Activated CD8-positive, alpha-beta memory T cell treated with anti-CD3 and anti-CD28 coated beads for 48 hours (primary cell): ENCODE results near the gene FGF18.
"Not testable (repeated sequence)": the region's sequence is repeated elsewhere in the genome, so short reads cannot be mapped to it uniquely, and the experiment has no call there.

Source experiments
- DNase-seq, 3 experiments: peaks; one replicate each; pipeline ENCODE4 v3.0.0-alpha.2; 2020; ENCODE audit warnings: low read depth in 2 of 3, low spot score in 2 of 3

Gene FGF18

GRCh38 chr5:171398660-171399059 is 20.8 kb upstream of the FGF18 start:
- not testable (repeated sequence) for DNase-seq

GRCh38 chr5:171400169-171400568 is 19.3 kb upstream of the FGF18 start:
- DNase-seq: no peak

- DNase-seq: no peak
Observed at GRCh38 chr5:171401167-171401947, 18.1 kb upstream of the FGF18 start.

- not testable (repeated sequence) for DNase-seq
Observed at GRCh38 chr5:171402751-171403150, 16.7 kb upstream of the FGF18 start.

GRCh38 chr5:171405615-171406014 is 13.8 kb upstream of the FGF18 start:
- no peak for DNase-seq

- DNase-seq: no peak
Observed at GRCh38 chr5:171407234-171407633, 12.2 kb upstream of the FGF18 start.

- no peak for DNase-seq
Observed at GRCh38 chr5:171409164-171410136, 10.0 kb upstream of the FGF18 start.

GRCh38 chr5:171410181-171410580 is 9.3 kb upstream of the FGF18 start:
- DNase-seq: no peak

- no peak for DNase-seq
Observed at GRCh38 chr5:171412186-171412585, 7.3 kb upstream of the FGF18 start.

GRCh38 chr5:171413153-171413910 is 6.1 kb upstream of the FGF18 start:
- no peak for DNase-seq

GRCh38 chr5:171413993-171414392 is 5.5 kb upstream of the FGF18 start:
- not testable (repeated sequence) for DNase-seq

GRCh38 chr5:171415115-171415730 is 4.2 kb upstream of the FGF18 start:
- DNase-seq: no peak

- DNase-seq: no peak
Observed at GRCh38 chr5:171416160-171417049, 3.0 kb upstream of the FGF18 start.

- peak in 2 of 3 experiments; percentile 28 to 29 for DNase-seq
Observed at GRCh38 chr5:171418316-171418981, 998 bp upstream of the FGF18 start.

- peak in 1 of 3 experiments; percentile 14 for DNase-seq
Observed at GRCh38 chr5:171419688-171420430, 412 bp downstream of the FGF18 start.

- no peak for DNase-seq
Observed at GRCh38 chr5:171420431-171421241, 1.2 kb downstream of the FGF18 start.

- DNase-seq: no peak
Observed at GRCh38 chr5:171421331-171422262, 2.1 kb downstream of the FGF18 start.
